RCC 7860 (cell line): ENCODE results near the gene LCP1.
"Not testable (repeated sequence)": the region's sequence is repeated elsewhere in the genome, so short reads cannot be mapped to it uniquely, and the experiment has no call there.

Experiments
- DNase-seq: peaks from one replicate; pipeline ENCODE4 v3.0.0-alpha.2; 2015; ENCODE audit warnings: low spot score
- FAIRE-seq: peaks from 2 replicates; lab custom pipeline; 2012; peaks lifted over from hg19 to GRCh38; lab: Jason Lieb, UNC

LCP1 gene, protein sequence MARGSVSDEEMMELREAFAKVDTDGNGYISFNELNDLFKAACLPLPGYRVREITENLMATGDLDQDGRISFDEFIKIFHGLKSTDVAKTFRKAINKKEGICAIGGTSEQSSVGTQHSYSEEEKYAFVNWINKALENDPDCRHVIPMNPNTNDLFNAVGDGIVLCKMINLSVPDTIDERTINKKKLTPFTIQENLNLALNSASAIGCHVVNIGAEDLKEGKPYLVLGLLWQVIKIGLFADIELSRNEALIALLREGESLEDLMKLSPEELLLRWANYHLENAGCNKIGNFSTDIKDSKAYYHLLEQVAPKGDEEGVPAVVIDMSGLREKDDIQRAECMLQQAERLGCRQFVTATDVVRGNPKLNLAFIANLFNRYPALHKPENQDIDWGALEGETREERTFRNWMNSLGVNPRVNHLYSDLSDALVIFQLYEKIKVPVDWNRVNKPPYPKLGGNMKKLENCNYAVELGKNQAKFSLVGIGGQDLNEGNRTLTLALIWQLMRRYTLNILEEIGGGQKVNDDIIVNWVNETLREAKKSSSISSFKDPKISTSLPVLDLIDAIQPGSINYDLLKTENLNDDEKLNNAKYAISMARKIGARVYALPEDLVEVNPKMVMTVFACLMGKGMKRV

DNA sequence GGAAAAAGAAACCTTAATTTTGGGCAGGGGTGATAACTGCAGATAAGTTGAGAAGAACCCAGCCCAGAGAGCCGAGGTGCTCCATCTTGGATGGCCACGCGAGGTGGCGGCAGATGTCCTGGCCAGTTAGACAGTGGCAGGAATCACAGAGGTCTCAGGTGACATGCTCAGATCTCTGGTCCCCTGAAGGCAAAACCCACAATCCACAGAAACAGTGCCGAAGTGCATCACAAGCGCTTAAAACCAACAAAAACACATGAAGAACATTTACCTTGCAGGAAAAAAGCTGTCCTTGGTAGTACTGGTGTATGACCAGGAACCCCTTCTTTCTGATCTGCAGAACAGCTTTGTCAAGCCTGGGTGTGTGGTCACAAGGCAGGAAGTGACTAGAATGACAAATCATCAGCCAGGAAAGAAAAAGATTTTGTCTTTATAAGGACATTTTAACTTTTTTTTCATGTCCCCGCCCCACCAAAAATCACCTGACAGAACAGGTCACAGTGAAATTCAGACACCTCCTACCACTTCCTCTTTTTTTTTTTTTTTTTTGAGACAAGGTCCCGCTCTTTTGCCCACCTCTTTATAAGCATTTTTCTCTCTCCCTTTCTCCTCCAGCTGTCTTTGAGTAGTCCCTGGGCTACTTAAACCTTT, at the start of gene LCP1:
Gene LCP1, minus strand, starts transcription at position 338 of the 651 bp plus-strand sequence. CDS start 22,515 bp downstream, outside the sequence.
- DNase-seq = peak; percentile 31
- FAIRE-seq = no peak

- no peak for FAIRE-seq
- no peak for DNase-seq
These were observed 47.3 kb upstream of the LCP1 start for GRCh38 chr13:46229251-46229650.

DNA sequence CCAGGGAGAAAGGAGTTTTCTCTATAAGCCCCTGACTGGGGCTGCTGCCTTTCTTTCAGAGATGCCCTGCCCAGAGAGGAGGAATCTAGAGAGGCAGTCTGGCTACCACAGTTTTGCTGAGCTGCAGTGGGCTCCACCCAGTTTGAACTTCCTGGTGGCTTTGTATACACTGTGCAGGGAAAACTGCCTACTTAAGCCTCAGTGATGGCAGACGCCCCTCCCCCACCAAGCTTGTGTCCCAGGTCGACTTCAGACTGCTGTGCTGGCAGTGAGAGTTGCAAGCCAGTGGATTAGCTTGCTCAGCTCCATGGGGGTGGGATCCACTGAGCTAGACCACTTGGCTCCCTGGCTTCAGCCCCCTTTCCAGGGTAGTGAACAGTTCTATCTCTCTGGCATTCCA, 38.3 kb upstream of the LCP1 start:
- not testable (repeated sequence) for DNase-seq, FAIRE-seq

DNA sequence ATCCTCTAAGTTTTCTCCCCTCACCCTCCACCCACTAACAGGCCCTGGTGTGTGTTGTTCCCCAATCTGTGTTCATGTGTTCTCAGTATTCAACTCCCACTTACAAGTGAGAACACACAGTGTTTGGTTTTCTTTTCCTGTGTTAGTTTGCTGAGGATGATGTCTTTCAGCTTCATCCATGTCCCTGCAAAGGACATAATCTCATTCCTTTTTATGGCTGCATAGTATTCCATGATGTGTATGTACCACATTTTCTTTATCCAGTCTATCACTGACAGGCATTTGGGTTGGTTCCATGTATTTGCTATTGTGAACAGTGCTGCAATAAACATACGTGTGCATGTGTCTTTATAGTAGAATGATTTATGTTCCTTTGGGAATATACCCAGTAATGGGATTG, 32.8 kb upstream of the LCP1 start:
- not testable (repeated sequence) for FAIRE-seq, DNase-seq

DNA sequence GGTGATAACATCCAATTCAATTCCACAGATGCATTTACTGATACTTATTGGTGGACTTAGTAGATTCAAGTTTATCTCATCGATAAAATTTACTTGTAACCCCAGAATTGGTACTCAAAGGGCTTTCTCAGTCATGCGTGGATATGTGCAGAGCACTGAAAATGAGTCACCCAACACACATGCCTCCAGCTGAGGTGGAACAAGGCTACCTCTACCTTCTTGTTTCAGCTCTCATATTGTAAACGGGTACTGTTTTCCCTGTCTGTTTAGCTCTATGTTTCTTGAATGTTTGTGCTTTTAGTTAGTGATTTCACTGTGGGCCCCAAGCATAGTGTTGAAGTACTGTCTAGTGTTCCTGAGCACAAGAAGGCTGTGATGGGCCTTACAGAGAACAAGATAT, 31.3 kb upstream of the LCP1 start:
- FAIRE-seq (no peak), DNase-seq (no peak)

GRCh38 chr13:46211483-46212351, 29.7 kb upstream of the LCP1 start, which contains the start of gene LRRC63:
Gene LRRC63 (plus strand): TSS chr13:46211928. CDS start chr13:46213035, 1,107 bp downstream.
- no peak for FAIRE-seq
- DNase-seq = no peak

- DNase-seq = no peak
- FAIRE-seq = no peak
These were observed 29.1 kb upstream of the LCP1 start for GRCh38 chr13:46211116-46211482.

GRCh38 chr13:46210362-46211083, 28.5 kb upstream of the LCP1 start:
- DNase-seq (no peak), FAIRE-seq (no peak)

DNA sequence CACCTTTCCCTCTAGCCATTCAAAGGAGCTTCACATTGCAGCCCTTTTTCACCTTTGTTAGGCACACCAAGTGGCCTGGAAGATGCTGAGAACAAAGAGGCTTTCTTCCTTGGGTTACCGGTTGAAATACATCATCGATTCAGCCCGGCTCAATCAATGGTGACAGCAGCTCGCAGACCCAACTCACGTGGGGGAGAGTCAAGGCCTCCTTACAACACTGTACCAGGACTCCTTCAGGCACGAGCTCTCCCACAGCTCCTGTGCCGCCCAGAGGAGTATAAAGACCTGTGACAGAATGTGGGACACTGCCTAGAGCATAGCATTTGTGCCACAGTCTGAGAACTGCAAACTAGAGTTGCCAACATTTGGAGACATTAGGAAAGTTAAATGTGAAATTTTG, 25.9 kb upstream of the LCP1 start:
- FAIRE-seq = no peak
- DNase-seq = no peak

- FAIRE-seq = no peak
- no peak for DNase-seq
These were observed 24.2 kb upstream of the LCP1 start for GRCh38 chr13:46206143-46206542.

DNA sequence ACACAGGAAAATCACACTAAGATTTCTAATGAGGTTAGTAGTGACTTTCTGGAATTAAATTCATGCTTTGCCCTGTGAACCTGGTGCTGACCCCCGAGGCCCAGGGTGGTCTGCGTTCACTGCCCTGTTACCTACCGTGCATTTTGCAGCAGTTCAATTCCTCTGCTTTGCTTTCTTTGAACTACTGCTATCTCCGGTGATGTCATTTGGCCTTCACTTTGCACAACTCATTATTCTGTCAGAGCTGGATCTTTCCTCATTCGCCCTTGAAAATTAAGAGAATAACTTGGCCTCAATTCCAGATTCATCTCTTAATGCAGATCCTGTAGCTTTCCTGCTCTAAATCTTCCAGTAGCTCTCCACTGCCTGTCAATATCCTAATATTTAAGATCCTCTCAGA, 21.0 kb upstream of the LCP1 start:
- FAIRE-seq = no peak
- DNase-seq = no peak

DNA sequence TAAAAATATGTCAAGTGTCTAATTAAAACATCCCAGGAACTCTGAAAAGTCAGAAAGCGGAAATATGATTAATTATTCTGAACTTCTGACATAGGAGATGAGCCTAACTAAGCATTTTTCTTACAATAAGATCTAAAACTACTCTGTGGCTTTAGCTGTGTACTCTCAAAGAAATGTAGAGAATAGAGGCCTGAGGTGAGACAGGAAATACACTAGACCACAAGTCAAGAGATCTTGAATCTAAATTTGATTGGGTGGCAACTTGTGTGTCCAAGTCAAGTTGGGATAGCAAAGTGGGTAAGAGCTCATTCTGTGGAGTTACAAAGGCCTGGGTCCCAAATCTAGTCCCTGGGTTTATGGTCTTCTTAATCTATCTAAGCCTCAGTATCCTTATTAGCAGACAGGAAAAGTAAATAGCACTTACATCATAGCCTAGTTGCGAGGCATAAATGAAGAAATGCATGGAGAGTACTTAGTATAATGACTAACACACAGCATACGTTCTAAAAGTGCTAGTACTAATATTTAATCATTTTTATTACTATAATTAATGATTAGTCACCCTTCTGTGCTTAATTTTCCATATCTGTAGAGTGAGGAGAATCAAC, 20.3 kb upstream of the LCP1 start:
- no peak for DNase-seq
- no peak for FAIRE-seq

DNA sequence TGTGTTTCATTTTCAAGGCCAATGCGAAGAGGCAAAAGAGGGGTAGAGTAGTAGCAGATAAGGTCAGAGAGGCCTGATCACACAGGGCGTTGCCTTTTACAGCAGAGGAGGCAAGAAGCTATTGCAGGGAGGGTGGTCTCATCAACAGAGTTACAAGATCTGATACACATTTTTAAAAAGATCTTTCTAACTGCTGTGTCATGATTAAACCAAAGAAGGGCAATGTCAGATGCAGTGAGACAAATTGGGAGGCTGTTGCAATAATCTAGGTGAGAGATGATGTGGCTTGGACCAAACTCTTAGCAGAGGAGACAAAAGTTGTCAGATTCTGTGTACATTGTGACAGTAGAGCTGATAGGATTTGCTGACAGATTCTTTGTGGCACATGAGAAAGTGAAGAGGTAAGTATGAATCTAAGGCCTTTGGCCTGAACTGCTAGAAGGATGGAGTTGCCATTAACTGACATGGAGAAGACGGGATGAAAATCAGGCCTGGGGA, 16.8 kb upstream of the LCP1 start:
- FAIRE-seq (no peak), DNase-seq (no peak)

- FAIRE-seq (no peak), DNase-seq (no peak)
These were observed 15.5 kb upstream of the LCP1 start for GRCh38 chr13:46197299-46198048.

GRCh38 chr13:46195016-46195415, 13.0 kb upstream of the LCP1 start:
- no peak for FAIRE-seq
- DNase-seq = no peak

DNA sequence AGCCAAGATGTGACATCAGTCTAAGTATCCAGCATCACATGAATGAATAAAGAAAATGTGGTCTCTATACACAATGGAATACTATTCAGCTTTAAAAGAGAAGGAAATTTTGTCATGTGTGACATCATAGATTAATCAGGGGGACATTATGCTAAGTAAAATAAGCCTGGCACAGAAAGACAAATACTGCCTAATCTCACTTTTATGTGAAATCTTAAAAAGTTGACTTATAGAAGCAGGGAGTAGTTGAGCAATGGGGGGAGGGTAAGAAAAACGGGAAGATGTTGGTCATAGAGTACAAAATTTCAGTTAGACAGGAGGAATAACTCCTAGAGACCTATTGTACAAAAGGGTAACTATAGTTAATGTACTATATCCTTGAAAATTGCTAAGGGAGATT, 10.4 kb upstream of the LCP1 start:
- FAIRE-seq = no peak
- no peak for DNase-seq

DNA sequence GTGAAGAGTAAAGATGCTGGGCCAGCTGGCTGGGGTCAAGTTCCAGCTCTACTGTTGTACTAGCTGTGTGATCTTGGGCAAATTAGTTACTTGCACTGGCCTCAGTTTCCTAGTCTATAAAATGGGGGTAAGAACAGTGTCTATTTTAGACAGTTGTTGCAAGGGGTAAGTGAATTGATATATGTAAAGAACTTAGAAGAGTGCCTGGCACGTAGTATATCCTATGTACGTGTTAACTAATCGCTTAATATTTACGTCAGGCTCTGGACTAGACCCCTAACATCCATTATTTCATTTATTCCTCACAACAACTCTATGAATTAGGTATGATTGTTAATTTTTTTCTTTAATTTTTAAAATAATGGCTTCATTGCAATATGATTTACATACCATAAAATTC, 3.7 kb upstream of the LCP1 start:
- FAIRE-seq = no peak
- DNase-seq = no peak

- FAIRE-seq = no peak
- DNase-seq = no peak
These were observed 2.3 kb upstream of the LCP1 start for GRCh38 chr13:46184277-46184699.
